Loucy (cell line): ENCODE measurements around the gene SHROOM2.

Experiments used
- CTCF ChIP-seq: fragments of 200-600 bp; sonication (generic); conservative IDR thresholded peaks from 2 replicates; pipeline ENCODE4 v1.5.1; 2014; ENCODE audit warnings: mild to moderate bottlenecking, antibody characterized with exemption, low read length
- EZH2phosphoT487 ChIP-seq: fragments of 200-600 bp; IDR thresholded peaks from 2 replicates; pipeline ENCODE4 v1.6.1; 2018; ENCODE audit warnings: antibody characterized with exemption, mild to moderate bottlenecking, moderate library complexity, borderline replicate concordance

DNA sequence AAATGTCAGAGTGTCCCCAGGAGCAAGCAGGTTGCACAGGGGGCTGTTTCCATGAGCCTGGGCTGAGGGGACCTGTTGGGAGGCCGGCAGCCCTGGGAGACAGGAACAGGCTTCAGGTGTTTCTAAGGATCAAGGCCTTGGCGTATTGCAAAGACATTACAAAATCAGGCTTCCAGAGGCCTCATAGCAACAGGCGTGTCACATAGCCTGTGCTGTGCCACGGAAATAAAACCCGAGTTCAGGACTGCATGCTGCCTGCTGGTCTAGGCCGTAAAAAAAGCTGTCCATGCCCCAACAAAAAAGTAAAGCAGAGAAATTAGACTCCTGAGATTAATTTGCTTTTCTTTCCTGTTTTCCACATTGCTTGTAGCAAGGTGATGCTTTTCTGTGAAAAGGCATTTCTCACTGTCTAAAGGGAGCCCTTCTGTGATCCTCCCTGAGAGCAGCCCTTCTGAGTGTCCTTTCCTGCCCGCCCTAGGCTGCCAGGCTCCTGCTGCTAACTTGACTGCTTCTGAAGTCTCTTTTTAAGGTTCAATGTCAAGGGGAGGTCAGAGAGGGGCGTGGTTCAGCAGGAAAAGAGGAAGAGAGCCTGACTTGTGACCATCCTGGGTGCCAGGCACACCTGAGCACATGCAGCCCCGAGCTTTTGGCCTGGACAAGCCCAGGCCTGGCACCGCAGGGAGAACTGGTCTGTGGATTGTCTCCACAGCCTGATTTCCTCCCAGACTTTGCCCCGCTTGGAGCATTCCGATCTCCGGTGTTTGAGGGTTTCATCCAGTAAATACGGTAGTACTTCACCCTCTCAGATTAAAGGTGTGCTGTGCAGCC lies 21.3 kb downstream of the SHROOM2 start:
- TF ChIP-seq CTCF = no peak
- no peak for TF ChIP-seq EZH2phosphoT487
